Endothelial cell of umbilical vein (primary cell): Measurements from ENCODE around the gene ZFYVE21. TPM values are rescaled to one million over a fixed set of nuclear protein-coding genes. Genes with fewer than 3 reads are reported as not detected.
A peak's percentile ranks its signal among the peaks of the same experiment; 100 is the strongest.

ENCODE experiments used
- BruUV-seq: library from RNA; stranded (reverse); fragments of 400-500 nt; replicated peaks from 2 replicates; lab custom pipeline; 2021; lab: Mats Ljungman, UMichigan
- CTCF ChIA-PET: fragments of 300-600, 350-600 bp; sonication (Branson Sonifier 250); formaldehyde crosslinking; loops from one replicate; lab custom pipeline; 2021; ENCODE audit warnings: antibody characterized with exemption, inconsistent platforms; lab: Charles Lee
- POLR2A ChIA-PET: fragments of 300-600, 350-600 bp; sonication (Branson Sonifier 250); formaldehyde crosslinking; loops from one replicate; lab custom pipeline; 2021; ENCODE audit warnings: antibody characterized with exemption, inconsistent platforms; lab: Charles Lee
- DNase-seq: peaks from one replicate; pipeline ENCODE4 v3.0.0-alpha.2; 2011; ENCODE audit warnings: low read depth, low spot score
- FAIRE-seq: peaks from 2 replicates; lab custom pipeline; 2011; peaks lifted over from hg19 to GRCh38; lab: Jason Lieb, UNC
- H2AFZ ChIP-seq: 2 replicates; pipeline ENCODE4 v1.6.0; 2012; ENCODE audit warnings: low read depth, low read length, control low read depth, inconsistent platforms
- H3K27ac ChIP-seq: 2 replicates; pipeline ENCODE4 v1.5.1; 2011; ENCODE audit warnings: low read depth, mild to moderate bottlenecking, control low read depth, low read length, moderate library complexity; ENCODE audit not compliant: insufficient read depth
- H3K27me3 ChIP-seq, 2 experiments: 2 replicates each; pipeline versions ENCODE4 v1.6.0 to v1.6.1; 2011; ENCODE audit warnings: low read length in 2 of 2, mixed read lengths in 1 of 2; ENCODE audit not compliant: control insufficient read depth in 2 of 2, insufficient read depth in 2 of 2
- H3K36me3 ChIP-seq, 2 experiments: 2 replicates in 1 of 2; 3 replicates in 1 of 2; pipeline ENCODE4 v1.5.1; 2011; ENCODE audit warnings: low read length in 2 of 2, mild to moderate bottlenecking in 1 of 2, moderate library complexity in 1 of 2; ENCODE audit not compliant: control insufficient read depth in 2 of 2, insufficient read depth in 2 of 2; ENCODE audit errors: extremely low read depth in 1 of 2
- H3K4me1 ChIP-seq: 3 replicates; pipeline ENCODE4 v1.5.1; 2011; ENCODE audit warnings: mild to moderate bottlenecking, low read length; ENCODE audit not compliant: control insufficient read depth, insufficient read depth; ENCODE audit errors: extremely low read depth
- H3K4me2 ChIP-seq: 2 replicates; pipeline ENCODE4 v1.6.1; 2011; ENCODE audit warnings: low read length, control low read depth, mixed read lengths; ENCODE audit not compliant: insufficient read depth
- H3K4me3 ChIP-seq, 3 experiments: fragments of 200-600 bp in 1 of 3; sonication (generic), shearing (Covaris generic) in 1 of 3; replicated peaks in 1 of 3; 2 replicates each; pipeline ENCODE4 v1.5.1; 2011 to 2016; ENCODE audit warnings: control low read depth in 3 of 3, low read length in 3 of 3, mild to moderate bottlenecking in 2 of 3, inconsistent platforms in 1 of 3, low read depth in 1 of 3, moderate library complexity in 1 of 3; ENCODE audit not compliant: insufficient read depth in 1 of 3
- H3K79me2 ChIP-seq: 2 replicates; pipeline ENCODE4 v1.6.0; 2012; ENCODE audit warnings: low read length, inconsistent platforms; ENCODE audit not compliant: control insufficient read depth, insufficient read depth
- H3K9ac ChIP-seq: replicated peaks from 2 replicates; pipeline ENCODE3; 2011; ENCODE audit warnings: low read length, control low read depth; ENCODE audit not compliant: insufficient read depth; ENCODE audit errors: extremely low read depth
- H3K9me1 ChIP-seq: replicated peaks from 3 replicates; pipeline ENCODE4 v1.6.0; 2011; ENCODE audit warnings: mild to moderate bottlenecking, low read length; ENCODE audit not compliant: control insufficient read depth, insufficient read depth; ENCODE audit errors: extremely low read depth
- H3K9me3 ChIP-seq: replicated peaks from 2 replicates; pipeline ENCODE4 v1.5.1; 2012; ENCODE audit warnings: low read length, inconsistent platforms; ENCODE audit not compliant: control insufficient read depth, insufficient read depth
- H4K20me1 ChIP-seq: replicated peaks from 2 replicates; pipeline ENCODE3; 2011; ENCODE audit warnings: mild to moderate bottlenecking, low read length; ENCODE audit not compliant: control insufficient read depth, insufficient read depth; ENCODE audit errors: extremely low read depth
- CTCF ChIP-seq, 2 donors: IDR thresholded peaks; 1 replicate in 1 of 2; 2 replicates in 1 of 2; pipeline ENCODE4 v1.5.1; 2011; ENCODE audit warnings: low read length in 2 of 2, mild to moderate bottlenecking in 2 of 2, moderate library complexity in 2 of 2, control low read depth in 1 of 2, inconsistent platforms in 1 of 2, low read depth in 1 of 2; ENCODE audit not compliant: insufficient read depth in 1 of 2; ENCODE audit errors: extremely low read depth in 1 of 2
- EZH2 ChIP-seq: IDR thresholded peaks from 2 replicates; pipeline ENCODE4 v1.6.1; 2012; ENCODE audit warnings: borderline replicate concordance, low read depth, mild to moderate bottlenecking, moderate library complexity, low read length, inconsistent platforms; ENCODE audit not compliant: severe bottlenecking
- MAX ChIP-seq: IDR thresholded peaks from 2 replicates; pipeline ENCODE4 v1.6.1; 2011; ENCODE audit not compliant: insufficient read depth, insufficient read length
- MYC ChIP-seq: IDR thresholded peaks from one replicate; pipeline ENCODE4 v1.6.1; 2011; ENCODE audit warnings: mild to moderate bottlenecking, low read depth, low read length
- POLR2A ChIP-seq: IDR thresholded peaks from 2 replicates; pipeline ENCODE4 v1.6.1; 2012; ENCODE audit warnings: low read depth, mild to moderate bottlenecking, control low read depth, low read length
- dilution Hi-C: fragments of 300-500 bp; cut with MboI; formaldehyde crosslinking; loops from one replicate; pipeline ENCODE4 v1.15.0; 2019; ENCODE audit warnings: low sequenced_read_pairs; ENCODE audit not compliant: extremely low pct_ligation_motif_present
- intact Hi-C: fragments of 100-400 bp; cut with micrococcal nuclease; formaldehyde crosslinking; loops from one replicate; pipeline ENCODE4 v1.10.0; 2022
- polyA plus RNA-seq, 4 experiments: library from polyadenylated mRNA; depleted of rRNA in 3 of 4; stranded (reverse) in 3 of 4; unstranded in 1 of 4; fragments of >200 nt; gene quantifications; 2 replicates each; pipeline versions ENCODE4 v1.2.1 to v1.2.3, GENCODE V29; 2011 to 2012; ENCODE audit warnings: missing spikeins in 1 of 4
- total RNA-seq: library from RNA; stranded (reverse); gene quantifications from 2 replicates; pipeline ENCODE4 v1.2.3, GENCODE V29; 2021

ZFYVE21 gene
- total and polyA plus RNA-seq, 2 donors (not counting 3 experiments of a cell fraction or from before 2014, with no cell fraction given), result 54.5 to 98.3 TPM

GRCh38 chr14:103703433-103704385 lies 11.9 kb upstream of the ZFYVE21 start:
- Histone ChIP-seq H3K27me3 (no peaks in the 10 kb centered on the region), H3K9me1 (no peaks in the 10 kb centered on the region), H3K27ac (peak overlapping the region; percentile 77), H4K20me1 (no peaks in the 10 kb centered on the region), H3K4me3 (no peak overlapping the region), H2AFZ (no peak overlapping the region), H3K4me1 (peaks cover 35% of the 10 kb centered on the region), H3K36me3 (peaks cover 0 to 23% of the 10 kb centered on the region in 2 experiments), H3K79me2 (no peaks in the 10 kb centered on the region), H3K9me3 (no peaks in the 10 kb centered on the region), H3K9ac (no peak overlapping the region), H3K4me2 (no peak overlapping the region)
- no peak for TF ChIP-seq EZH2
- no peak for TF ChIP-seq POLR2A
- peak; percentile 81 for TF ChIP-seq MAX
- TF ChIP-seq MYC, result no peak
- no peak for TF ChIP-seq CTCF (IDR thresholded peaks at IDR 0.05; ENCODE audit: extremely low read depth in 1 of 2, insufficient read depth in 1 of 2, low read depth in 1 of 2, low read length in 2 of 2)
- intact Hi-C loops, result no loop called here
- BruUV-seq, result no TSS peak
- dilution Hi-C loops, result no loop called here
- FAIRE-seq, result peak; percentile 88
- ChIA-PET POLR2A (interaction anchor here (0.6 kb wide), 1 partner anchor 60 kb away, joined by 8 read pairs; no protein-coding TSS in a partner anchor), CTCF (interaction anchor here (0.7 to 3.1 kb wide), 6 partner anchors 10 to 277 kb away, joined by 3 to 10 read pairs (median 4); no protein-coding TSS in a partner anchor)
- peak; percentile 71 for DNase-seq
